Neuronal stem cell (in vitro differentiated cells): ENCODE measurements around the gene OR5P2. TPM values are rescaled to one million over a fixed set of nuclear protein-coding genes. Genes with fewer than 3 reads are reported as not detected.

Experiments used
- DNase-seq: peaks from one replicate; pipeline ENCODE4 v3.0.0-alpha.2; 2013; ENCODE audit warnings: low spot score
- H2AFZ ChIP-seq: one replicate; pipeline ENCODE4 v1.6.1; 2013; ENCODE audit warnings: mild to moderate bottlenecking, low read length, inconsistent platforms
- H2AK5ac ChIP-seq: 2 replicates; pipeline ENCODE4 v1.6.1; 2013; ENCODE audit warnings: low read depth, mild to moderate bottlenecking, inconsistent platforms, low read length, moderate library complexity, mixed read lengths
- H2BK120ac ChIP-seq: 2 replicates; pipeline ENCODE4 v1.6.1; 2013; ENCODE audit warnings: low read depth, mild to moderate bottlenecking, inconsistent platforms, low read length, moderate library complexity, mixed read lengths
- H2BK12ac ChIP-seq: one replicate; pipeline ENCODE4 v1.6.1; 2013; ENCODE audit warnings: low read length, inconsistent platforms
- H2BK15ac ChIP-seq: 2 replicates; pipeline ENCODE4 v1.6.1; 2013; ENCODE audit warnings: mild to moderate bottlenecking, low read length, inconsistent platforms, mixed read lengths
- H2BK5ac ChIP-seq: one replicate; pipeline ENCODE4 v1.6.1; 2013; ENCODE audit warnings: inconsistent platforms, mild to moderate bottlenecking, low read length, moderate library complexity
- H3K14ac ChIP-seq: one replicate; pipeline ENCODE4 v1.6.1; 2013; ENCODE audit warnings: low read length, inconsistent platforms
- H3K18ac ChIP-seq: 2 replicates; pipeline ENCODE4 v1.6.1; 2013; ENCODE audit warnings: low read length, inconsistent platforms
- H3K23ac ChIP-seq: 2 replicates; pipeline ENCODE4 v1.6.1; 2013; ENCODE audit warnings: low read depth, mild to moderate bottlenecking, mixed read lengths, low read length, inconsistent platforms; ENCODE audit not compliant: poor library complexity
- H3K27ac ChIP-seq: replicated peaks from 3 replicates; pipeline ENCODE4 v1.5.1; 2013; ENCODE audit warnings: low read length, inconsistent platforms
- H3K27me3 ChIP-seq, 3 experiments: 2 replicates each; pipeline ENCODE4 v1.6.1; 2013; ENCODE audit warnings: low read length in 3 of 3, mild to moderate bottlenecking in 2 of 3, inconsistent platforms in 1 of 3, low read depth in 1 of 3, mixed read lengths in 1 of 3, moderate library complexity in 1 of 3; ENCODE audit not compliant: control insufficient read depth in 3 of 3, insufficient read depth in 3 of 3
- H3K36me3 ChIP-seq, 2 donors: replicated peaks in 1 of 2; 2 replicates each; pipeline ENCODE4 v1.6.1; 2013; ENCODE audit warnings: low read length in 2 of 2; ENCODE audit not compliant: control insufficient read depth in 2 of 2, insufficient read depth in 2 of 2
- H3K4ac ChIP-seq: 2 replicates; pipeline ENCODE4 v1.6.1; 2013; ENCODE audit warnings: inconsistent platforms, mild to moderate bottlenecking, low read length, moderate library complexity
- H3K4me1 ChIP-seq, 2 donors: 1 replicate in 1 of 2; 2 replicates in 1 of 2; pipeline ENCODE4 v1.6.1; 2013; ENCODE audit warnings: low read length in 2 of 2, low read depth in 1 of 2; ENCODE audit not compliant: control insufficient read depth in 2 of 2, insufficient read depth in 1 of 2
- H3K4me2 ChIP-seq: one replicate; pipeline ENCODE4 v1.6.1; 2013; ENCODE audit warnings: mild to moderate bottlenecking, low read length, inconsistent platforms; ENCODE audit not compliant: insufficient read depth, poor library complexity, severe bottlenecking
- H3K4me3 ChIP-seq, 2 donors: 2 replicates each; pipeline ENCODE4 v1.5.1; 2013; ENCODE audit warnings: low read length in 2 of 2, mild to moderate bottlenecking in 2 of 2, inconsistent platforms in 1 of 2, moderate library complexity in 1 of 2
- H3K79me1 ChIP-seq: one replicate; pipeline ENCODE4 v1.6.1; 2013; ENCODE audit warnings: low read depth, mild to moderate bottlenecking, inconsistent platforms, low read length, moderate library complexity
- H3K9ac ChIP-seq: one replicate; pipeline ENCODE4 v1.6.1; 2013; ENCODE audit warnings: mild to moderate bottlenecking, low read depth, low read length, inconsistent platforms; ENCODE audit not compliant: poor library complexity
- H3K9me3 ChIP-seq, 2 donors: replicated peaks in 1 of 2; 2 replicates each; pipeline versions ENCODE3 to v1.6.1; 2013; ENCODE audit warnings: low read length in 2 of 2, mild to moderate bottlenecking in 2 of 2, inconsistent platforms in 1 of 2, low read depth in 1 of 2, mixed read lengths in 1 of 2, moderate library complexity in 1 of 2; ENCODE audit not compliant: control insufficient read depth in 2 of 2, insufficient read depth in 1 of 2
- H4K8ac ChIP-seq: one replicate; pipeline ENCODE4 v1.6.1; 2013; ENCODE audit warnings: low read depth, mild to moderate bottlenecking, inconsistent platforms, low read length, moderate library complexity
- H4K91ac ChIP-seq: one replicate; pipeline ENCODE4 v1.6.1; 2013; ENCODE audit warnings: low read length, low read depth, mild to moderate bottlenecking, inconsistent platforms; ENCODE audit not compliant: poor library complexity
- WGBS, 2 donors: extraction: QIAGEN DNeasy Blood & Tissue Kit; methylation state at CpG; one replicate each; pipeline ENCODE4 v1.1.7; 2013; ENCODE audit warnings: missing lambda C conversion rate in 2 of 2, mixed read lengths in 1 of 2; ENCODE audit not compliant: insufficient read length in 2 of 2, insufficient replicate concordance in 1 of 2; ENCODE audit errors: extremely low coverage in 2 of 2; 5-methylcytosine and 5-hydroxymethylcytosine counted together
- polyA plus RNA-seq, 2 experiments: library from polyadenylated mRNA; stranded (reverse); fragments of 200-250 nt; gene quantifications; one replicate each; pipeline ENCODE4 v1.2.3, GENCODE V29; 2013

OR5P2 gene, protein sequence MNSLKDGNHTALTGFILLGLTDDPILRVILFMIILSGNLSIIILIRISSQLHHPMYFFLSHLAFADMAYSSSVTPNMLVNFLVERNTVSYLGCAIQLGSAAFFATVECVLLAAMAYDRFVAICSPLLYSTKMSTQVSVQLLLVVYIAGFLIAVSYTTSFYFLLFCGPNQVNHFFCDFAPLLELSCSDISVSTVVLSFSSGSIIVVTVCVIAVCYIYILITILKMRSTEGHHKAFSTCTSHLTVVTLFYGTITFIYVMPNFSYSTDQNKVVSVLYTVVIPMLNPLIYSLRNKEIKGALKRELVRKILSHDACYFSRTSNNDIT
- not detected for polyA plus RNA-seq (2013, experiment 1 of 2)
- not detected for polyA plus RNA-seq (2013, experiment 2 of 2)

DNA sequence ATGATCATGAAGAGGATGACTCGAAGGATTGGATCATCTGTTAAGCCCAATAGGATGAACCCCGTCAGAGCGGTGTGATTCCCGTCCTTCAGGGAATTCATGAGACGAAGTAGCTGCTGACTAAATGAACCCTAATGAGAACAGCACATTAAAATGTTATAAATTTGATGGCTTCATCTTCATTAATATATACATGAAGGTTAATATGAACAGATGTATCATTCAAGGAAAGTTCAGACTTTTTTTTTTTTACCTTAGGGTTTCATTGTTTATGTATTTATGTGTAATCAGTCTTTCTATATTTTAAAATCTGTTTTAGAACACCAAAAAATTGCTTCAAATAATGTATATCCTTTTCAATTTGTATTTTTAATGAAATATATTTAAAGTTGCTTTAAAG, at the start of gene OR5P2:
Gene OR5P2 (minus strand): TSS at position 101 of the 400 bp plus-strand sequence. CDS start 0 bp downstream, at position 101.
- Histone ChIP-seq H3K4me3 (no peak within 1 kb of the TSS), H3K18ac (no peak within 1 kb of the TSS), H2AFZ (no peak within 1 kb of the TSS), H2BK5ac (no peak within 1 kb of the TSS), H2BK120ac (no peak within 1 kb of the TSS), H3K79me1 (no peaks in the 10 kb centered on the region), H2AK5ac (no peak within 1 kb of the TSS), H3K36me3 (no peaks in the 10 kb centered on the region), H2BK12ac (no peak within 1 kb of the TSS), H3K23ac (no peak within 1 kb of the TSS), H3K9ac (no peak within 1 kb of the TSS), H3K4ac (no peak within 1 kb of the TSS), H3K9me3 (peaks cover 0 to 2% of the 10 kb centered on the region in 2 donors), H3K4me2 (no peak within 1 kb of the TSS), H3K27ac (no peak within 1 kb of the TSS), H3K14ac (no peak within 1 kb of the TSS), H3K4me1 (no peaks in the 10 kb centered on the region), H2BK15ac (no peak within 1 kb of the TSS), H4K91ac (no peak within 1 kb of the TSS), H3K27me3 (no peaks in the 10 kb centered on the region), H4K8ac (no peak within 1 kb of the TSS)
- WGBS, 2 donors = no CpG with 5 or more reads among the region's 5 CpGs
- DNase-seq = no peak

DNA sequence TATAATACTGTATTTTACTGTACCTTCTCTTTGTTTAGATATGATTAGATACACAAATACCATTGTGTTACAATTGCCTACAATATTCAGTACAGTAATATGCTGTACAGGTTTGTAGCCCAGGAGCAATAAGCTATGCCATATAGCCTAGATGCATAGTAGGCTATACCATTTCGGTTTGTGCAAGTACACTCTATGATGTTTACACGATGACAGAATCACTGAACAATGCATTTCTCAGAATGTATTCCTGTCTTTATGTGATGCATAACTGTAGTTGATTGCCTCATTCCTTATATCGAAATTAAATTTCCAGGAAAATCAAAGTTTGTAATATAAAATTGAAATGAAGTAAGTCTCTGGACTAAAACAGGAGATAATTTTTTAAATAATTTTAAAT, 49.3 kb upstream of the OR5P2 start:
- Histone ChIP-seq H2AFZ (no peak overlapping the region), H2BK15ac (no peak overlapping the region), H3K27ac (no peak overlapping the region), H3K4me3 (no peak overlapping the region), H4K8ac (no peak overlapping the region), H2BK12ac (no peak overlapping the region), H3K9ac (no peak overlapping the region), H3K14ac (no peak overlapping the region), H2BK5ac (no peak overlapping the region), H3K9me3 (no peaks in the 10 kb centered on the region), H3K4me2 (no peak overlapping the region), H3K4ac (no peak overlapping the region), H2BK120ac (no peak overlapping the region), H3K27me3 (no peaks in the 10 kb centered on the region), H3K18ac (no peak overlapping the region), H3K79me1 (no peaks in the 10 kb centered on the region), H3K4me1 (peaks cover 0 to 3% of the 10 kb centered on the region in 2 donors), H2AK5ac (no peak overlapping the region), H3K23ac (no peak overlapping the region), H3K36me3 (no peaks in the 10 kb centered on the region), H4K91ac (no peak overlapping the region)
- no peak for DNase-seq
- WGBS, 2 donors = no CpG with 5 or more reads among the region's 3 CpGs

DNA sequence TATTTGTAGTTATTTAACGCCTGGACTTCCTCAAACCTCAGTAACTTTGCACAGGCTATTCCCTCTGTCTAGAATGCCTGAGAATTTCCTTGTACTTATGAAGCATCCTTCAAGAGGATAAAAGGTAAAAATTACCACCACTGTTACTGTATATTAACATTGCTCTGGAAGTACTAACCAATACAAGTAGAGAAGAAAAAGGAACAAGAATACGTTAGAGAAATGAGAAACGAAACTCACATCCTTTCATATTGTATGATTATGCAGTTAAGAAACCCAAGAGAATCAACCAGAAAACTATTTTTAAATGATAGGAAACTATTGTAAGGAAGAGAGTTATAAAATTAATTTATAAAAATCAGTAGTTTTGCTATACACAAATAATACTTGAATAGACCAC, 48.2 kb upstream of the OR5P2 start:
- no peaks in the 10 kb centered on the region for H3K27me3 ChIP-seq
- no peak overlapping the region for H3K4ac ChIP-seq
- DNase-seq = no peak
- no peak overlapping the region for H4K91ac ChIP-seq
- no peak overlapping the region for H3K18ac ChIP-seq
- H3K14ac ChIP-seq = no peak overlapping the region
- H2AK5ac ChIP-seq = no peak overlapping the region
- no peak overlapping the region for H2AFZ ChIP-seq
- peaks cover 0 to 3% of the 10 kb centered on the region in 2 donors for H3K4me1 ChIP-seq
- H2BK15ac ChIP-seq = no peak overlapping the region
- no peak overlapping the region for H3K4me2 ChIP-seq
- no peak overlapping the region for H2BK12ac ChIP-seq
- no peaks in the 10 kb centered on the region for H3K36me3 ChIP-seq
- H3K79me1 ChIP-seq = no peaks in the 10 kb centered on the region
- no peak overlapping the region for H2BK120ac ChIP-seq
- H2BK5ac ChIP-seq = no peak overlapping the region
- H4K8ac ChIP-seq = no peak overlapping the region
- H3K9ac ChIP-seq = no peak overlapping the region
- H3K27ac ChIP-seq = no peak overlapping the region
- no peaks in the 10 kb centered on the region for H3K9me3 ChIP-seq
- no CpG with 5 or more reads among the region's 3 CpGs for whole genome bisulfite sequencing, 2 donors
- H3K4me3 ChIP-seq = no peak overlapping the region
- H3K23ac ChIP-seq = no peak overlapping the region

DNA sequence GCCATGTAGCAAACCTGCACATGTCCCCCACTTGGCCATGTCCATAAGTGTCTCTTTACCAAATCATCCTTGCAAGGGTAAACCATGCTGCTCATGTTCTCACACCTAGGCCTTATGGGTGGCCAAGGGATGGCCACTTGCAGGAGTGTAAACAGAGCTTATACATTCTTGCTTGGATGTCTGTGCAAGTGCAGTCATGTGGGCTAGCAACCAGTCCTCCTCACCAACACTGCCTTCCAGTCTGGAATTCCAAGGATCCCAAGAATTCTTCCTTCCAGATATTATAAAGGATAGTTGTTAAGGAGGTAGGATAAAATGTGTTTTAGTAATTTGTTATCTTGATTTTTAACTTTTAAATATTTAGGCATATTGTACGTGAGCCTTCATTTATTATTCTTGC, 47.8 kb upstream of the OR5P2 start:
- no peak overlapping the region for H2BK5ac ChIP-seq
- H3K23ac ChIP-seq = no peak overlapping the region
- H2BK15ac ChIP-seq = no peak overlapping the region
- no peaks in the 10 kb centered on the region for H3K36me3 ChIP-seq
- H3K79me1 ChIP-seq = no peaks in the 10 kb centered on the region
- no peaks in the 10 kb centered on the region for H3K9me3 ChIP-seq
- H3K9ac ChIP-seq = no peak overlapping the region
- H4K91ac ChIP-seq = no peak overlapping the region
- no peak overlapping the region for H4K8ac ChIP-seq
- H3K4me1 ChIP-seq = peaks cover 0 to 3% of the 10 kb centered on the region in 2 donors
- no peak overlapping the region for H3K4me2 ChIP-seq
- H3K27ac ChIP-seq = no peak overlapping the region
- H2BK12ac ChIP-seq = no peak overlapping the region
- H2BK120ac ChIP-seq = no peak overlapping the region
- no CpG with 5 or more reads among the region's 1 CpG for WGBS, 2 donors
- no peak overlapping the region for H3K4ac ChIP-seq
- H3K27me3 ChIP-seq = no peaks in the 10 kb centered on the region
- H2AFZ ChIP-seq = no peak overlapping the region
- H2AK5ac ChIP-seq = no peak overlapping the region
- DNase-seq = no peak
- no peak overlapping the region for H3K4me3 ChIP-seq
- H3K14ac ChIP-seq = no peak overlapping the region
- no peak overlapping the region for H3K18ac ChIP-seq
